A673 (cell line): ENCODE measurements around the gene ABCF3. TPM values are rescaled to one million over a fixed set of nuclear protein-coding genes. Genes with fewer than 3 reads are reported as not detected.

ENCODE experiments used
- BruUV-seq: library from RNA; stranded (reverse); fragments of 400-500 nt; replicated peaks from 2 replicates; lab custom pipeline; 2021; lab: Mats Ljungman, UMichigan
- CTCF ChIA-PET: fragments of 300-600 bp; sonication (Branson Sonifier 250); formaldehyde crosslinking; loops from one replicate; lab custom pipeline; 2022; ENCODE audit warnings: antibody characterized with exemption; lab: Charles Lee
- POLR2A ChIA-PET: fragments of 300-600 bp; sonication (Branson Sonifier 250); formaldehyde crosslinking; loops from one replicate; lab custom pipeline; 2022; ENCODE audit warnings: antibody characterized with exemption; ENCODE audit not compliant: low non-redundant PET; lab: Charles Lee
- DNase-seq: peaks from one replicate; pipeline ENCODE4 v3.0.0-alpha.2; 2015; ENCODE audit warnings: low spot score
- H3K27ac ChIP-seq: fragments of 200-600 bp; sonication (generic); 2 replicates; pipeline ENCODE4 v1.5.1; 2016; ENCODE audit warnings: mixed run types, low read depth, mild to moderate bottlenecking, mixed read lengths, antibody characterized with exemption, low read length; ENCODE audit not compliant: poor library complexity, severe bottlenecking
- H3K27me3 ChIP-seq: fragments of 200-600 bp; sonication (generic); replicated peaks from 2 replicates; pipeline ENCODE4 v1.6.1; 2017; ENCODE audit warnings: mixed run types, low read depth, mild to moderate bottlenecking, mixed read lengths, antibody characterized with exemption, low read length; ENCODE audit not compliant: insufficient read depth, poor library complexity
- H3K36me3 ChIP-seq: fragments of 200-600 bp; sonication (generic); 2 replicates; pipeline ENCODE4 v1.6.1; 2016; ENCODE audit warnings: mixed run types, mild to moderate bottlenecking, mixed read lengths, antibody characterized with exemption, low read length; ENCODE audit not compliant: insufficient read depth, poor library complexity, severe bottlenecking
- H3K4me1 ChIP-seq: fragments of 200-600 bp; sonication (generic); 2 replicates; pipeline ENCODE4 v1.6.1; 2017; ENCODE audit warnings: mixed run types, mild to moderate bottlenecking, mixed read lengths, antibody characterized with exemption, low read length; ENCODE audit not compliant: insufficient read depth, poor library complexity, severe bottlenecking
- H3K4me3 ChIP-seq: fragments of 200-600 bp; sonication (generic); 2 replicates; pipeline ENCODE4 v1.5.1; 2016; ENCODE audit warnings: low read depth, mixed run types, mild to moderate bottlenecking, mixed read lengths, low read length; ENCODE audit not compliant: poor library complexity, severe bottlenecking
- H3K9me3 ChIP-seq: fragments of 200-600 bp; sonication (generic); 2 replicates; pipeline ENCODE4 v1.6.1; 2016; ENCODE audit warnings: mixed run types, low read depth, mild to moderate bottlenecking, mixed read lengths, antibody characterized with exemption, low read length; ENCODE audit not compliant: poor library complexity, severe bottlenecking
- EZH2 ChIP-seq: fragments of 200-600 bp; sonication (generic); IDR thresholded peaks from 2 replicates; pipeline ENCODE4 v1.6.1; 2017; ENCODE audit warnings: borderline replicate concordance, low read depth, mild to moderate bottlenecking, mixed read lengths, antibody characterized with exemption, low read length; ENCODE audit not compliant: poor library complexity, severe bottlenecking
- intact Hi-C: fragments of 100-400 bp; cut with micrococcal nuclease; formaldehyde crosslinking; loops from one replicate; pipeline ENCODE4 v1.10.0; 2022; ENCODE audit not compliant: unreplicated experiment
- total RNA-seq: library from RNA; stranded (reverse); gene quantifications from 2 replicates; pipeline ENCODE4 v1.2.3, GENCODE V29; 2021
- TF ChIP-seq, protein P1 (sequence below): fragments of 300-800, 200-600 bp; sonication (generic); conservative IDR thresholded peaks from 2 replicates; pipeline ENCODE4 v1.5.1; 2017; ENCODE audit warnings: low read depth, mild to moderate bottlenecking, antibody characterized with exemption, low read length, moderate library complexity, mixed read lengths

ABCF3 gene
- total RNA-seq, 1 experiment from 2014 or later = 65.1 TPM

DNA sequence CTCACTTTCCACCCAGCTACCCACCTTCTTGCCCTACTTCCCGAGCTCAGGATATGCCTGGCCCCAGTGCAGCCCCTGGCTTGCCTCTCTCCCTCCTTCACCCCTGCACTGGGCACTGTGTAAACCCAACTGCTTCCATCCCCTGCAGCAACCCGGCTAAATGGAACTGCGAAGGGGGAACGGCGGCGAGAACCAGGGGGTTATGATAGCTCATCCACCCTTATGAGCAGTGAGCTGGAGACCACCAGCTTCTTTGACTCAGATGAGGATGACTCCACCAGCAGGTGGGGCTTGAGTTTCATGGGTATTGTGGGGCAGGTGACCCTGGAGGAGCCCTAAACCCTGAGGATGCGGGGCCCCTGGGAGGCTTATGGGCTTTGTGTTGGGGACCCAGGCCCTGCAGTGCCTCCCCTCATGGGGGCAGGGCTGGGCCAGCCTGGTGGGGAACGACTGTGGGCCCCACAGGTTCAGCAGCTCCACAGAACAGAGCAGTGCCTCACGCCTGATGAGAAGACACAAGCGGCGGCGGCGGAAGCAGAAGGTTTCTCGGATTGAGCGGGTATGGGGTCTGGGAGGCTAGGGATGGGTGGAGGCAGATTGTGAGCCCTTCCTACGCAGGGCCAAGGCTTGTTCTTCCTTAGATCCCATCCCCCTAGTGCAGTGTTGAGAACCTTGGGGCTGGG lies 21.2 kb upstream of the ABCF3 start:
- ChIA-PET CTCF (no interaction called here), POLR2A (no interaction called here)
- H3K4me1 ChIP-seq = no peaks in the 10 kb centered on the region
- H3K36me3 ChIP-seq = peaks cover 58% of the 10 kb centered on the region
- H3K4me3 ChIP-seq = no peak overlapping the region
- H3K27me3 ChIP-seq = no peaks in the 10 kb centered on the region
- no peak for DNase-seq
- BruUV-seq = no TSS peak
- no peaks in the 10 kb centered on the region for H3K9me3 ChIP-seq
- H3K27ac ChIP-seq = no peak overlapping the region
- TF ChIP-seq EZH2 = no peak
- TF ChIP-seq, protein P1, sequence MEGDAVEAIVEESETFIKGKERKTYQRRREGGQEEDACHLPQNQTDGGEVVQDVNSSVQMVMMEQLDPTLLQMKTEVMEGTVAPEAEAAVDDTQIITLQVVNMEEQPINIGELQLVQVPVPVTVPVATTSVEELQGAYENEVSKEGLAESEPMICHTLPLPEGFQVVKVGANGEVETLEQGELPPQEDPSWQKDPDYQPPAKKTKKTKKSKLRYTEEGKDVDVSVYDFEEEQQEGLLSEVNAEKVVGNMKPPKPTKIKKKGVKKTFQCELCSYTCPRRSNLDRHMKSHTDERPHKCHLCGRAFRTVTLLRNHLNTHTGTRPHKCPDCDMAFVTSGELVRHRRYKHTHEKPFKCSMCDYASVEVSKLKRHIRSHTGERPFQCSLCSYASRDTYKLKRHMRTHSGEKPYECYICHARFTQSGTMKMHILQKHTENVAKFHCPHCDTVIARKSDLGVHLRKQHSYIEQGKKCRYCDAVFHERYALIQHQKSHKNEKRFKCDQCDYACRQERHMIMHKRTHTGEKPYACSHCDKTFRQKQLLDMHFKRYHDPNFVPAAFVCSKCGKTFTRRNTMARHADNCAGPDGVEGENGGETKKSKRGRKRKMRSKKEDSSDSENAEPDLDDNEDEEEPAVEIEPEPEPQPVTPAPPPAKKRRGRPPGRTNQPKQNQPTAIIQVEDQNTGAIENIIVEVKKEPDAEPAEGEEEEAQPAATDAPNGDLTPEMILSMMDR = no peak
- intact Hi-C loops = no loop called here

DNA sequence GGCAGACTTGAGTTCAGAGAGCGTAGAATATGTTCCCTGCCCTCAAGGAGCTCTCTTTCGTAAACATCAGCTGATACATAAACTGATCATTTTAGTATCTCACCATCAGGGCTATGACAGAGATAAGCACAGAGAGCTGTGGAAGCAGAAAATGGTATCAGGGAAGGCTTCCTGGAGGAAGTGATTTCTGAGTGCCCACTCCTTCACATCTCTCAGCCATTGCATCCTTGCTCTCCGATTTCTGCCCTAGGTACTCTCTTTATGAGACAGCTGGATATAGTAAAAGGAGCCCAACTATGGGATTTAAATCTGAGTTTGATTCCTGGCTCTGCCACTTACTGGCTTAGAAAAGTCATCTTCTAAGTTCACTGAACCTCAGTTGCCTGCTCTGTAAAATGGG lies 20.5 kb upstream of the ABCF3 start:
- CTCF ChIA-PET = no interaction called here
- TF ChIP-seq EZH2 = no peak
- TF ChIP-seq, protein P1 = no peak
- no peak for DNase-seq
- POLR2A ChIA-PET = no interaction called here
- Histone ChIP-seq H3K27me3 (no peaks in the 10 kb centered on the region), H3K36me3 (peaks cover 65% of the 10 kb centered on the region), H3K9me3 (no peaks in the 10 kb centered on the region), H3K4me3 (no peak overlapping the region), H3K4me1 (no peaks in the 10 kb centered on the region), H3K27ac (no peak overlapping the region)
- BruUV-seq = no TSS peak
- intact Hi-C loops = no loop called here

DNA sequence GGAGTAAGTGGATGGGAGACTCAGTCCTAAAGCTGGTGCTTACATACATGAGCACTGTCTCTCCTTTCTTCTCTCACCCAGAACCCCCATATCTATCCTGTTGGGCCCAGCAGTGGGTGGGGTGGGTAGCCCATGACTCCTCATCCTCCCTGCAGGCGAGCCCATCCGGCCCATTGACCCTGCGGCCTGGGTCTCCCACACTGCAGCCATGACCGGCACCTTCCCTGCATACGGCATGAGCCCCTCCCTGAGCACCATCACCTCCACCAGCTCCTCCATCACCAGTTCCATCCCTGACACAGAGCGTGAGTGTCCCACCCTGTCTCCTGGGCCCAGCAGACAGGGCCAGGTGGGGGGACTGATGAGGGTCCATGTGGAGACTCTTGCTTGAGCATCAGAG lies 19.3 kb upstream of the ABCF3 start:
- Histone ChIP-seq H3K4me1 (no peaks in the 10 kb centered on the region), H3K4me3 (no peak overlapping the region), H3K36me3 (peaks cover 69% of the 10 kb centered on the region), H3K27me3 (no peaks in the 10 kb centered on the region), H3K27ac (no peak overlapping the region), H3K9me3 (no peaks in the 10 kb centered on the region)
- no TSS peak for BruUV-seq
- ChIA-PET POLR2A (no interaction called here), CTCF (no interaction called here)
- intact Hi-C loops = no loop called here
- DNase-seq = no peak
- TF ChIP-seq, protein P1 = no peak
- TF ChIP-seq EZH2 = no peak
